GM12878 (cell line): ENCODE data around the gene NKAIN1.

Experiments
- CREM ChIP-seq: IDR thresholded peaks from 2 replicates; pipeline ENCODE4 v1.6.1; 2014; ENCODE audit warnings: antibody characterized with exemption, low read depth
- CTCF ChIP-seq, 3 experiments: IDR thresholded peaks in 2 of 3; conservative IDR thresholded peaks in 1 of 3; 2 replicates each; pipeline ENCODE4 v1.5.1; 2011; ENCODE audit warnings: low read depth in 3 of 3, low read length in 3 of 3, mild to moderate bottlenecking in 3 of 3, control low read depth in 2 of 3, moderate library complexity in 2 of 3, inconsistent platforms in 1 of 3, mixed read lengths in 1 of 3; ENCODE audit not compliant: control insufficient read depth in 2 of 3, insufficient read depth in 1 of 3; ENCODE audit errors: extremely low read depth in 1 of 3
- EP300 ChIP-seq, 2 experiments: fragments of 150-350 bp in 1 of 2; IDR thresholded peaks; 2 replicates each; pipeline ENCODE4 v1.6.1; 2011 to 2012; ENCODE audit warnings: low read depth in 2 of 2, low read length in 2 of 2, borderline replicate concordance in 1 of 2, improper control_type of control experiment in 1 of 2, inconsistent platforms in 1 of 2; ENCODE audit not compliant: control insufficient read depth in 1 of 2
- EZH2 ChIP-seq: IDR thresholded peaks from 2 replicates; pipeline ENCODE4 v1.6.1; 2012; ENCODE audit warnings: low read depth, mild to moderate bottlenecking, control low read depth, inconsistent platforms, low read length, borderline replicate concordance; ENCODE audit not compliant: control insufficient read depth
- JUND ChIP-seq: IDR thresholded peaks from 2 replicates; pipeline ENCODE4 v1.6.1; 2012; ENCODE audit warnings: low read depth, mild to moderate bottlenecking, low read length, improper control_type of control experiment, moderate library complexity
- KDM1A ChIP-seq: fragments of 200-600 bp; sonication (generic); IDR thresholded peaks from 2 replicates; pipeline ENCODE4 v1.6.1; 2016; ENCODE audit warnings: borderline replicate concordance
- POLR2AphosphoS5 ChIP-seq: IDR thresholded peaks from 2 replicates; pipeline ENCODE4 v1.6.1; 2011; ENCODE audit warnings: mild to moderate bottlenecking, low read length, inconsistent platforms
- PRDM15 ChIP-seq: fragments of 450-650 bp; formaldehyde crosslinking; IDR thresholded peaks from 2 replicates; pipeline ENCODE4 v1.4.0; 2020; ENCODE audit warnings: mild to moderate bottlenecking, moderate library complexity
- RELA ChIP-seq: fragments of 450-650 bp; IDR thresholded peaks from 2 replicates; pipeline ENCODE4 v1.8.0; 2014; ENCODE audit warnings: borderline replicate concordance; ENCODE audit not compliant: partially characterized antibody
- SIX5 ChIP-seq: IDR thresholded peaks from 2 replicates; pipeline ENCODE4 v1.6.1; 2011; ENCODE audit warnings: mild to moderate bottlenecking, low read depth, low read length, moderate library complexity; ENCODE audit not compliant: severe bottlenecking
- SUZ12 ChIP-seq: fragments of 200-600 bp; sonication (generic); IDR thresholded peaks from one replicate; pipeline ENCODE4 v1.6.1; 2018; ENCODE audit warnings: antibody characterized with exemption, mild to moderate bottlenecking; ENCODE audit not compliant: unreplicated experiment
- TAF1 ChIP-seq: IDR thresholded peaks from 2 replicates; pipeline ENCODE4 v1.6.1; 2011; ENCODE audit warnings: mild to moderate bottlenecking, low read depth, low read length, borderline replicate concordance
- TF ChIP-seq, protein P1 (sequence below): fragments of 450-650 bp; IDR thresholded peaks from 2 replicates; pipeline ENCODE4 v1.6.1; 2017; ENCODE audit warnings: antibody characterized with exemption, mild to moderate bottlenecking, moderate library complexity
- TF ChIP-seq, protein P2 (sequence below): fragments of 450-650 bp; IDR thresholded peaks from 2 replicates; pipeline ENCODE4 v1.6.1; 2017; ENCODE audit warnings: mild to moderate bottlenecking, moderate library complexity

- TF ChIP-seq EZH2 (no peak), TAF1 (no peak), CREM (no peak), CTCF (IDR thresholded peaks at IDR 0.05 in 2 of 3, conservative IDR thresholded peaks at IDR 0.05 in 1 of 3; ENCODE audit: control insufficient read depth in 2 of 3, extremely low read depth in 1 of 3, insufficient read depth in 1 of 3, low read depth in 3 of 3, low read length in 3 of 3) (no peak), SUZ12 (no peak), POLR2AphosphoS5 (no peak), PRDM15 (CRISPR knock-in tag) (no peak), EP300 (IDR thresholded peaks at IDR 0.05; ENCODE audit: borderline replicate concordance in 1 of 2, control insufficient read depth in 1 of 2, low read depth in 2 of 2, low read length in 2 of 2) (no peak), KDM1A (no peak), RELA (no peak), SIX5 (no peak), JUND (no peak)
- TF ChIP-seq, protein P1, sequence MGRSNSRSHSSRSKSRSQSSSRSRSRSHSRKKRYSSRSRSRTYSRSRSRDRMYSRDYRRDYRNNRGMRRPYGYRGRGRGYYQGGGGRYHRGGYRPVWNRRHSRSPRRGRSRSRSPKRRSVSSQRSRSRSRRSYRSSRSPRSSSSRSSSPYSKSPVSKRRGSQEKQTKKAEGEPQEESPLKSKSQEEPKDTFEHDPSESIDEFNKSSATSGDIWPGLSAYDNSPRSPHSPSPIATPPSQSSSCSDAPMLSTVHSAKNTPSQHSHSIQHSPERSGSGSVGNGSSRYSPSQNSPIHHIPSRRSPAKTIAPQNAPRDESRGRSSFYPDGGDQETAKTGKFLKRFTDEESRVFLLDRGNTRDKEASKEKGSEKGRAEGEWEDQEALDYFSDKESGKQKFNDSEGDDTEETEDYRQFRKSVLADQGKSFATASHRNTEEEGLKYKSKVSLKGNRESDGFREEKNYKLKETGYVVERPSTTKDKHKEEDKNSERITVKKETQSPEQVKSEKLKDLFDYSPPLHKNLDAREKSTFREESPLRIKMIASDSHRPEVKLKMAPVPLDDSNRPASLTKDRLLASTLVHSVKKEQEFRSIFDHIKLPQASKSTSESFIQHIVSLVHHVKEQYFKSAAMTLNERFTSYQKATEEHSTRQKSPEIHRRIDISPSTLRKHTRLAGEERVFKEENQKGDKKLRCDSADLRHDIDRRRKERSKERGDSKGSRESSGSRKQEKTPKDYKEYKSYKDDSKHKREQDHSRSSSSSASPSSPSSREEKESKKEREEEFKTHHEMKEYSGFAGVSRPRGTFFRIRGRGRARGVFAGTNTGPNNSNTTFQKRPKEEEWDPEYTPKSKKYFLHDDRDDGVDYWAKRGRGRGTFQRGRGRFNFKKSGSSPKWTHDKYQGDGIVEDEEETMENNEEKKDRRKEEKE, result no peak
- TF ChIP-seq, protein P2, sequence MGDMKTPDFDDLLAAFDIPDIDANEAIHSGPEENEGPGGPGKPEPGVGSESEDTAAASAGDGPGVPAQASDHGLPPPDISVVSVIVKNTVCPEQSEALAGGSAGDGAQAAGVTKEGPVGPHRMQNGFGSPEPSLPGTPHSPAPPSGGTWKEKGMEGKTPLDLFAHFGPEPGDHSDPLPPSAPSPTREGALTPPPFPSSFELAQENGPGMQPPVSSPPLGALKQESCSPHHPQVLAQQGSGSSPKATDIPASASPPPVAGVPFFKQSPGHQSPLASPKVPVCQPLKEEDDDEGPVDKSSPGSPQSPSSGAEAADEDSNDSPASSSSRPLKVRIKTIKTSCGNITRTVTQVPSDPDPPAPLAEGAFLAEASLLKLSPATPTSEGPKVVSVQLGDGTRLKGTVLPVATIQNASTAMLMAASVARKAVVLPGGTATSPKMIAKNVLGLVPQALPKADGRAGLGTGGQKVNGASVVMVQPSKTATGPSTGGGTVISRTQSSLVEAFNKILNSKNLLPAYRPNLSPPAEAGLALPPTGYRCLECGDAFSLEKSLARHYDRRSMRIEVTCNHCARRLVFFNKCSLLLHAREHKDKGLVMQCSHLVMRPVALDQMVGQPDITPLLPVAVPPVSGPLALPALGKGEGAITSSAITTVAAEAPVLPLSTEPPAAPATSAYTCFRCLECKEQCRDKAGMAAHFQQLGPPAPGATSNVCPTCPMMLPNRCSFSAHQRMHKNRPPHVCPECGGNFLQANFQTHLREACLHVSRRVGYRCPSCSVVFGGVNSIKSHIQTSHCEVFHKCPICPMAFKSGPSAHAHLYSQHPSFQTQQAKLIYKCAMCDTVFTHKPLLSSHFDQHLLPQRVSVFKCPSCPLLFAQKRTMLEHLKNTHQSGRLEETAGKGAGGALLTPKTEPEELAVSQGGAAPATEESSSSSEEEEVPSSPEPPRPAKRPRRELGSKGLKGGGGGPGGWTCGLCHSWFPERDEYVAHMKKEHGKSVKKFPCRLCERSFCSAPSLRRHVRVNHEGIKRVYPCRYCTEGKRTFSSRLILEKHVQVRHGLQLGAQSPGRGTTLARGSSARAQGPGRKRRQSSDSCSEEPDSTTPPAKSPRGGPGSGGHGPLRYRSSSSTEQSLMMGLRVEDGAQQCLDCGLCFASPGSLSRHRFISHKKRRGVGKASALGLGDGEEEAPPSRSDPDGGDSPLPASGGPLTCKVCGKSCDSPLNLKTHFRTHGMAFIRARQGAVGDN, result no peak
Observed at GRCh38 chr1:31266547-31266946, 26.9 kb upstream of the NKAIN1 start.
